Activated CD4-positive, alpha-beta T cell treated with anti-CD3 and anti-CD28 coated beads, Interleukin-2, amount 10 ng/mL, durations not matched to agents 7 days and 5 days (primary cell): ENCODE data around the gene FKBP11. TPM values are rescaled to one million over a fixed set of nuclear protein-coding genes. Genes with fewer than 3 reads are reported as not detected.

Source experiments
- total RNA-seq, 2 experiments: library from RNA; stranded (reverse); gene quantifications; one replicate each; pipeline ENCODE4 v1.2.3, GENCODE V29; 2021

FKBP11 gene
- total RNA-seq, 2 experiments from 2014 or later: 44.2 to 45.6 TPM

Other genes starting within 250 kb of the FKBP11 start
- 10 to 100 TPM; 44.1 to 44.5 TPM for gene KANSL2, start 243.3 kb downstream of the FKBP11 start, total RNA-seq
- 10 to 100 TPM; 51.6 to 53.7 TPM for gene CCNT1, start 208.8 kb downstream of the FKBP11 start, total RNA-seq
- not detected for gene ADCY6, start 136.4 kb downstream of the FKBP11 start, total RNA-seq
- gene CACNB3, start 107.0 kb downstream of the FKBP11 start, total RNA-seq: 10 to 100 TPM; 14.9 to 19.9 TPM
- gene DDX23, start 73.3 kb downstream of the FKBP11 start, total RNA-seq: 100 to 1,000 TPM; 143 to 144 TPM
- gene RND1, start 59.6 kb downstream of the FKBP11 start, total RNA-seq: 1 to 10 TPM; 1.1 to 1.2 TPM
- gene ARF3, start 32.0 kb upstream of the FKBP11 start, total RNA-seq: 100 to 1,000 TPM in 1 of 2 experiments, 10 to 100 TPM in 1; 89.6 to 114 TPM
- gene WNT10B, start 46.2 kb upstream of the FKBP11 start, total RNA-seq: under 1 TPM; 0.52 to 0.99 TPM
- gene WNT1, start 52.8 kb upstream of the FKBP11 start, total RNA-seq: under 1 TPM; 0.17 to 0.29 TPM
- under 1 TPM; 0.10 to 0.17 TPM for gene DDN, start 73.9 kb upstream of the FKBP11 start, total RNA-seq
- gene PRKAG1, start 93.3 kb upstream of the FKBP11 start, total RNA-seq: 10 to 100 TPM; 62.5 to 65.5 TPM
- gene KMT2D, start 135.3 kb upstream of the FKBP11 start, total RNA-seq: 100 to 1,000 TPM in 1 of 2 experiments, 10 to 100 TPM in 1; 97.9 to 116 TPM
- gene RHEBL1, start 144.5 kb upstream of the FKBP11 start, total RNA-seq: 1 to 10 TPM; 4.6 to 6.4 TPM
- under 1 TPM in 1 of 2 experiments, not detected in 1; 0.12 TPM for gene DHH, start 169.3 kb upstream of the FKBP11 start, total RNA-seq
- gene LMBR1L, start 185.4 kb upstream of the FKBP11 start, total RNA-seq: 10 to 100 TPM; 60.3 to 62.3 TPM
- 1,000 to 10,000 TPM; 2,153 to 2,254 TPM for gene TUBA1B, start 205.9 kb upstream of the FKBP11 start, total RNA-seq